GM18868 (cell line): ENCODE measurements around the gene PLEK2.
A peak's percentile ranks its signal among the peaks of the same experiment; 100 is the strongest.
"Not testable (repeated sequence)": the region's sequence is repeated elsewhere in the genome, so short reads cannot be mapped to it uniquely, and the experiment has no call there.

Experiments used
- ATAC-seq: cut with Tn5 transposase; IDR thresholded peaks from one replicate; pipeline ENCODE4 v1.9.1; 2021; ENCODE audit warnings: mild to moderate bottlenecking, moderate library complexity; ENCODE audit not compliant: unreplicated experiment

Gene PLEK2

DNA sequence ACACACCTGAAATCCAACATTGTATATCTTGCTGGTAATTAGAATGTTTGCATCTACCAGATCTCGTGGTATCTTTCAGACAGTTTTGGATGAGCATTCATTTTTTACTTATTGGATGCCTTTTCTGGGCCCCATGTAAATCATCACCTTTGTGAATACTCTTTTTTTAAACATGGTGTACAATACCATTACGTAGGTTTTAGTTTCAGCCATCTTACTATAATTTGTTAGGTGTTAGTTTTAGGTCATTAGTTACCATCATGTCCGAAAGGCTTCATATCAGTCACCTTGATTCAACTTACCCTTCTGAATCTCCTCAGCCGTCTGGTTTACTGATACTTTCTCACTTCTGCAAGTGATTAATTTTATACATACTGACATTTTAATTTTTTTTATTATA lies 46.5 kb downstream of the PLEK2 start:
- no peak for ATAC-seq

DNA sequence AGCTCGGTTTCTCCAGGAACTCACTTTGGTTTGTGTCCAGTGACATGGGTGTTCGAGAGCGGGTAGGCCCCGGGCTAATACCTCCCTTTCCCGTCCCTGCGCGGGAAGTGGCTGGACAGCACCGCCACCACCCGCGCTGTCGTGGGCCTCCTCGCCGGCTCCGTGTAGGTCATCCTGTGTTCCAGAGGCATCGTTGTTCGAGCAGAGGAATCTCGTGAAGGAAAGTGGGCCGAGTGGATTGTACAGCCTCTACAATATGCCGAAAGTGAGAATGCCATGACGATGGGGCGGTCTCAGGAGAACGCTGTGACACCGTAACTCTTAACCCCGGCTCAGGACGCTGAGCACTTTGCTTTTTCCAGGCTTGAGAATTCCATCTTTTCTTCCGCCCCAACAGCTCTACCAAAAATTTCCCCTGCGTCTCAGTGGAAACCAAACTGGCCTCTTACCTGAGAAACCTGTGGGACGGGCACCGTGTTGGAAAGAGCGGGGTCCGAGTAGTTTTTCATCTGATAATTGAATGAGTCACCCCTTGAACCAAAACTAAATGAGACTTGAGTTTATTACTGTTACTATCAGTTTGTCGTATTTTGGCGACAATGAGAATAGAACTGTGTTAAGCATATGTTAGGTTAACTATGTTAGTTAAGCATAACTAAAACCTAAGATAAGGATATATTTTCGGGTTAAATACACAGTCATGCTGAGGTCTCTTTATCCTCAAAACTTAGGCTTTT lies 51.3 kb downstream of the PLEK2 start:
- peak; percentile 24 for ATAC-seq

DNA sequence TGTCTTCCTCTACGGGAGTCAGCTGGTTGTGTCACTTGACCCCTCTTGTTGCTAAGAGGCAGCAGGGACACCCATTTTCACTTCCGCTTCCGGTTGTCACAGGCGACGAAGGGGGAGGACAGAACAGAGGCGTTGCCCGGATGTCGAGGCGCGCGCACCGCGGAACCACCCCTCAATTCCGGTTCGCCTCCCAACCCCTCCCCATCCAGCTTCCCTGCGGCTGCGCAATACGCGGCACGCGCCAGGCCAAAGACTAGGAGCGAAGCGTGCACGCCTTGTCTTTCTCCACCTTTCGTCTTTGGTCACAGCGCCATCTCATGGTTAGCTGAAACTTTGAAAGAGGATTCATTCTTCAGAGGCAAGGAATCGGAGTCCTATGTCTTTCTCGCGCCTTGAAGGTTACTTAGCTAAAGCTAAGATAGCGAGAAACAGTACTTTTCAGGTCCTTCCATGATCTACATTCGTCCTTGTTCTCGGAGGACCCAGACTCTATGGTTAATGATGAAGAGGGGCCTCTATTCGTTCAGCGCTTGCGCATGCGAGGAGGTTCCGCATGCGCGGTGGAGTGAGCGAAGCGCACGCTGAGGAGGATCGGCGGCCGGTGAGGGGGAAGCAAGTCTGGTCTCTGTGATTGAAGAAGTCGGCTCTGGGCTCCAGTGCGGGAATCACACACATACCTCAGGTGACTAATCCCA lies 52.0 kb downstream of the PLEK2 start, which contains the start of the genes ATP6V1D and EIF2S1:
Gene ATP6V1D, minus strand, starts transcription at position 30 of the 695 bp plus-strand sequence. CDS start 106 bp downstream, outside the sequence.
Gene EIF2S1, plus strand, starts transcription at position 554 of the 695 bp plus-strand sequence. CDS start 4,440 bp downstream, outside the sequence.
- peak; percentile 90 for ATAC-seq

DNA sequence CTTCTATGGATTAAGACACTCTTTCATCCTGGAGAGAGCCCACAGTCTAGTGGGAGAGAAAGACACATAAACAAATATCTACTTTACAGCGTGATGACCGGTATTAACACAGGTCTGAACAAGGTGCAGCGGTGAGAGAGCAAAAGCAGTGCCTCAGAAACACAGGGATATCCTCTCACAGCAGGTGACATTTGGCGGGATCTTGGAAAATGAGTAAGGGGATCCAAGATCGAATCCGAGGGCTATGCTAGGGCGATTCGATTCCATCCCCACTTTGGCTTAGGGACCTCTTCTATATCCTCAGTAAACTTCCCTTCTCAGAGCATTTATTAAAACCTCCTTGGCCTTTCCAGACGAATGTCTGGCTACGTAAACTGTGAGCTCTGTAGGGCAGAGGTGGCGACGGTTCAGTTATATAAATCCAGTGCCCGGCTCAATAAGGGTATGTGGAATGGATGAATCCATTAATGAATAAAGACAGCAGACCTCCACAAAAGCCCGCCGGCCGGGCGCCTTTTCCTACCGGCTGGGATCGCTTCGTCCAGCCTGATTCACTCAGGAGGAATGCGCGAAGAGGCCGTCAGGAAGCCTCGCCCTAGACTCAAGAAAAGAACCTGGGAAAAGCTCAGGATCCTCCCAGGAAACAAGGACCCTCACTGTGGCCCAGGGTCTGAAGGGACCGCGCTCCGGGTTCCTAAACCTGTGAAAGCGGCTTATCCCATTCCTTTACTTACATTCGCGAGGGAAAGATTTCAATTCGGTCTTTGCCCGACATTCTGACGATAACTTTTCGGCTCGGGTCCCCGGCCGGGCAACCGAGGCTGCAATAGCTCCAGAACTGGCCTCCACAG lies 52.8 kb downstream of the PLEK2 start:
- no peak for ATAC-seq

DNA sequence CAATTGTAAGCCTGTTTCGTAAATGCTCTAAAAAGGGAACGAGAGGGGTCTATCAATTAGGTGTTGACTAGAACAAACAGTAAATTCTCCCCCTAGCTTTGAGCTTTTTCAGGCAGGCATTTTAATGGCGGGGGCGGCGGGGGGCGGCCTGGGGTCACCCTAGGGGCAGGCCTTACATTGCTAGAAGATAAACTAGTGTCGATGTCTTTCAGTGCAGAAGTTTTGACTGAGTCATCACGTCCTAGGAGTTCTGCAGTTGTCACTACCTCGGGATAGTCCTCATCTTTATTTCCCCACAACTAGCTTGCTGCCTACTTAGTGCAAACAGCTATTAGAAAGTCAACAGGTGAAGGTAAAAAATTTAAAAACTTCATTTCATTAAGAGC lies 54.0 kb downstream of the PLEK2 start:
- no peak for ATAC-seq

DNA sequence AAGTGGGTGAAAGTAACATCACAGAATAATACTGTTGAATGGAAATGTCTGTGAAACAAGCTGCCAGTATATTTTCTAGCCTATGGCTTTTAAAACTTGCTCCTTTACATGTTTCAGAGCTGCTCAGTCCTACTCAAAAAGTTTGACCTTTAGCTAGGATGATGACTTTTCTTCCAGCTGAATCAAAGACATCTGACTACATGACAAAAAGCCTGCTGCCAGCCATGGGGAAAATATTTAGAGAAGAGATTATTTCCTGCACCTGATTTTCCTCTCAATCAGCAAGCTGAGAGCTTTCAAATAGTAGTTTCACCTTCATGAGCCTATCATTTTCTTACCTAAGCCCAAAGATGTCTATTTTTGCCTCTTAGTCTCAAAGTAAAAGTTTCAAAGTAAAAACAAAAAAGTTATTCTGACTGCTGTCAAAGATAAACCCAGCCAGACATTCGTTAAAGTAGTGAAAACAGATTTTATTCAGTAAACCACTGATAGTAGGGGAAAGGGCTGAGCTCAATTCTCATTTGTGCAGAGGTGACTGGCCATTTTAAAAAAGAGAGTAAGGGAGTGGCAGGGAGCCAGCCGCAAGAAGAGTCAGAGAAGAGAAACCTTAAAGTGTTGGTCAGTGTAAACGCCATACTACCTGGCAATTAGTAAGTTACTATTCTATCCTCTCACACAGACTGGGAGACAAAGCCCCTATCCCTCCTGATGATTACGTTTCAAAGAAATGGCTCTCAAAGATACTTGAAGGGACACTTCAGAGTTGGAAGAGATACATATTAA lies 54.6 kb downstream of the PLEK2 start:
- no peak for ATAC-seq

DNA sequence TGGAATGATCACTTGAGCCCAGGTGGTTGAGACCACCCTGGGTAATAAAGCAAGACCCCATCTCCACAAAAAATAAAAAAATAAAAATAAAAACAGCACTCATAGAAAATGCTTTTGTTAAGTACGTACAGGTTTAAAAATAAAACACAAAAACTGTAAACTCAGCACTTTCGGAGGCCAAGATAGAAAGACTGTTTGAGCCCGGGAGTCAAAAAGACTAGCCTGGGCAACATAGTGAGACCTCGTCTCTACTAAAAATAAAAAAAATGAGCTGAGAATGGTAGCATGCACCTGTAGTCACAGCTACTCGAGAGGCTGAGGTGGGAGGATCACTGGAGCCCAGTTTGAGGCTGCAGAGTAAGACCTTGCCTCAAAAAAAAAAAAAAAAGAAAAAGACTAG lies 59.9 kb downstream of the PLEK2 start:
- ATAC-seq: no peak

DNA sequence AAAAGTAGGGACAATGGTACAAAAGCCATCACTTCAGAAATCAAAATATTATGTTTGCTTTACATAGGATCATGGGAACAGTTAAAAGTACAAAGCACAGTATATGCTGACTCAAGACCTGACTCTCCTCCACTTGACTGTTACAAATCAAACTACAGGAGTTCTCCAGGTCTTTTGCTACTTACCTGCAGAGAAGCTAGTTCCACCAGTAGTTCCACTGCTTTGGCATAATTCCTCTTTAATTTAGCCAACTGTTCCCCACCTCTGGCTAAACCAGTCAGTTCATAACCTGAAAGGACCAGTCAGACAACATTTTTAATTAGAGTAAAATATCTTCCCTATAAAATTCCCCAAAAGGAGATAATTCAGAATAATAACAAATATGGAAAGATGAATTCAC lies 66.4 kb downstream of the PLEK2 start:
- no peak for ATAC-seq

DNA sequence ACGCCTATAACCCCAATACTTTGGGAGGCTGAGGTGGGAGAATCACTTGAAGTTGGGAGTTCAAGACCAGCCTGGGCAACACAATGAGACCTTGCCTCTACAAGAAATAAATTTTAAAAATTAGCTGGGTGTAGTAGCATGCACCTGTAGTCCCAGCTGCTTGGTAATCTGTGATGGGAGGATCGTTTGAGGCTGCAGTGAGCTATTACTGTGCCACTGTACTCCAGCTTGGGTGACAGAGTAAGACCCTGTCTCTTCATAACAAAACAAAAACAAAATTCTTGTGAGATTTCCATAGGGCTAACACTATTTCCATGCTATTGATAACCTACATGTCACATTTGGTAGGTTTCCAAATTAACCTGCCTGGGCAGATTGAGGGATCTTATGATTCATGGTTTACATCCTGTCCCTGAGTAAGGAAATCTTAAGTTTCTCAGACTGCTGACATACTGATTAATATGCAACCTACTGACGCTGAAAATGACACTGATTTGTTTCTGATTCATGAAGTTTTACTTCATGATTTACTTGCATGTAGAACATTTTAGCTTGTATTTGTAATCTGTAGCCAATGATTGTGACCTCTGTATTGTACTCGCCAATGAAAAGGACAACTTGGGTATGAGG lies 68.2 kb downstream of the PLEK2 start:
- no peak for ATAC-seq

DNA sequence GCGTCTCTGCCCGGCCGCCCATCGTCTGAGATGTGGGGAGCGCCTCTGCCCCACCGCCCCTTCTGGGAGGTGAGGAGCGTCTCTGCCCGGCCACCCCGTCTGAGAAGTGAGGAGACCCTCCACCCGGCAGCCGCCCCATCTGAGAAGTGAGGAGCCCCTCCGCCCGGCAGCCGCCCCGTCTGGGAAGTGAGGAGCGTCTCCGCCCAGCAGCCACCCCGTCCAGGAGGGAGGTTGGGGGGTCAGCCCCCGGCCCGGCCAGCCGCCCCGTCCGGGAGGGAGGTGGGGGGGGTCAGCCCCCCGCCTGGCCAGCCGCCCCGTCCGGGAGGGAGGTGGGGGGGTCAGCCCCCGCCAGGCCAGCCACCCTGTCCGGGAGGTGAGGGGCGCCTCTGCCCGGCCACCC lies 70.7 kb downstream of the PLEK2 start:
- ATAC-seq: not testable (repeated sequence)
